A549 (cell line): ENCODE measurements around the gene EPB41L2.

ENCODE experiments used
- CBX2 ChIP-seq: fragments of 200-600 bp; sonication (generic); IDR thresholded peaks from 2 replicates; pipeline ENCODE4 v1.6.1; 2016; ENCODE audit warnings: low read depth, mild to moderate bottlenecking, borderline replicate concordance
- CHD2 ChIP-seq: fragments of 150-350 bp; IDR thresholded peaks from 2 replicates; pipeline ENCODE4 v1.6.1; 2014; ENCODE audit warnings: low read length; ENCODE audit not compliant: partially characterized antibody
- EP300 ChIP-seq, 2 experiments: fragments of >200 bp; sonication (Bioruptor Twin); formaldehyde crosslinking; IDR thresholded peaks; 2 replicates in 1 of 2; 3 replicates in 1 of 2; pipeline ENCODE4 v1.6.1; 2016 to 2017
- MAZ ChIP-seq: fragments of 150-350 bp; IDR thresholded peaks from 2 replicates; pipeline ENCODE4 v1.6.1; 2014; ENCODE audit warnings: antibody characterized with exemption, low read depth, low read length, borderline replicate concordance
- PHF8 ChIP-seq: fragments of 200-600 bp; sonication (generic); IDR thresholded peaks from 2 replicates; pipeline ENCODE4 v1.6.1; 2016; ENCODE audit warnings: low read depth, mild to moderate bottlenecking, antibody characterized with exemption, moderate library complexity, borderline replicate concordance
- POLR2A ChIP-seq: IDR thresholded peaks from 2 replicates; pipeline ENCODE4 v1.6.1; 2012; ENCODE audit warnings: mild to moderate bottlenecking, low read length
- RCOR1 ChIP-seq: fragments of 150-350 bp; IDR thresholded peaks from 2 replicates; pipeline ENCODE4 v1.6.1; 2014; ENCODE audit warnings: antibody characterized with exemption, low read length, low read depth
- TF ChIP-seq, protein P1 (sequence below): fragments of >200 bp; sonication (Bioruptor Twin); formaldehyde crosslinking; IDR thresholded peaks from 3 replicates; pipeline ENCODE4 v1.5.1; 2016
- TF ChIP-seq, protein P2 (sequence below): IDR thresholded peaks from 2 replicates; pipeline ENCODE4 v1.6.1; 2012

DNA sequence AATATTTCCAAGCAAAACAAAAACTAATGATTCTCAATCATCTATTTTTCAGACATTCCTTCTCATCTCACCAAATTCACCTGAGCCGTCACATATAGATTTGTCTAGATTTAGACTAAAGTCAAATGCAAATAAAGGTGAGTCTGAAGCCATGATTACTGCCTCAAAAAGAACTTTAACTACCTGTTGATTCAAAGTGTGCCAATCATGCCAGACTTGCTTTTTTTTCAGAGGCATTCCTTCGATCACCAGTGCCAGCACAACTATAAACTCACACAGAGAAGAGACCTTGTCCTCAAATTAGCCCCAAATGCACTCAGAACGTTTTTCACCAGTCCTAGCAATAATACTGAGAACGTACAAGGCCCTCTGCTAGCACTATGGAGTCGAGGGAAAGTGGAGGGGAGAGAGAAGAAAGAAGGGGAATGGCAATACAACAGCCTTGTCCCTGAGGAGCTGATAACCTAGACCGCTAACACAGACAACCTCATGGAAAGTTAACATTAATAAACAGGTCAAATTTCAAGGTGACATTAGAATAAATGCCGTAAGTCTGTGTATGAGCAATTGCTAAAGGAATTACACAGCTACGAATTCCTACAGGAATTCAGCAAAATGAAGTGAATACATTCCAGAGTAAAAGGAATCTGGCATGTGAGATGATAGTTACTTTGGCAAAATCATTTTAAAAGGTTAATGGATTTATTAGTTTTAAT is 60.9 kb downstream of the EPB41L2 start:
- TF ChIP-seq, protein P1, sequence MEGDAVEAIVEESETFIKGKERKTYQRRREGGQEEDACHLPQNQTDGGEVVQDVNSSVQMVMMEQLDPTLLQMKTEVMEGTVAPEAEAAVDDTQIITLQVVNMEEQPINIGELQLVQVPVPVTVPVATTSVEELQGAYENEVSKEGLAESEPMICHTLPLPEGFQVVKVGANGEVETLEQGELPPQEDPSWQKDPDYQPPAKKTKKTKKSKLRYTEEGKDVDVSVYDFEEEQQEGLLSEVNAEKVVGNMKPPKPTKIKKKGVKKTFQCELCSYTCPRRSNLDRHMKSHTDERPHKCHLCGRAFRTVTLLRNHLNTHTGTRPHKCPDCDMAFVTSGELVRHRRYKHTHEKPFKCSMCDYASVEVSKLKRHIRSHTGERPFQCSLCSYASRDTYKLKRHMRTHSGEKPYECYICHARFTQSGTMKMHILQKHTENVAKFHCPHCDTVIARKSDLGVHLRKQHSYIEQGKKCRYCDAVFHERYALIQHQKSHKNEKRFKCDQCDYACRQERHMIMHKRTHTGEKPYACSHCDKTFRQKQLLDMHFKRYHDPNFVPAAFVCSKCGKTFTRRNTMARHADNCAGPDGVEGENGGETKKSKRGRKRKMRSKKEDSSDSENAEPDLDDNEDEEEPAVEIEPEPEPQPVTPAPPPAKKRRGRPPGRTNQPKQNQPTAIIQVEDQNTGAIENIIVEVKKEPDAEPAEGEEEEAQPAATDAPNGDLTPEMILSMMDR = no peak
- TF ChIP-seq POLR2A (no peak), MAZ (no peak), EP300 (IDR thresholded peaks at IDR 0.05) (no peak), CBX2 (no peak), RCOR1 (no peak), PHF8 (no peak), CHD2 (no peak)
- TF ChIP-seq, protein P2, sequence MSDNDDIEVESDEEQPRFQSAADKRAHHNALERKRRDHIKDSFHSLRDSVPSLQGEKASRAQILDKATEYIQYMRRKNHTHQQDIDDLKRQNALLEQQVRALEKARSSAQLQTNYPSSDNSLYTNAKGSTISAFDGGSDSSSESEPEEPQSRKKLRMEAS = no peak
